Esophagus muscularis mucosa (tissue), 3 donors: ENCODE data around the gene PLN.

Experiments
- CTCF ChIP-seq, 3 experiments: fragments of 200-600 bp in 2 of 3; fragments of 450-650 bp in 1 of 3; sonication (generic) in 2 of 3; IDR thresholded peaks; one replicate each; pipeline ENCODE4 v1.5.1; 2017 to 2019; ENCODE audit warnings: antibody characterized with exemption in 3 of 3, mild to moderate bottlenecking in 2 of 3, moderate library complexity in 1 of 3
- POLR2A ChIP-seq: fragments of 450-650 bp; IDR thresholded peaks from one replicate; pipeline ENCODE4 v1.6.1; 2017; ENCODE audit warnings: antibody characterized with exemption, moderate library complexity, mild to moderate bottlenecking, low read depth
- POLR2AphosphoS5 ChIP-seq, 2 donors: sonication (generic); formaldehyde crosslinking; IDR thresholded peaks; one replicate each; pipeline ENCODE4 v1.6.1; 2017; ENCODE audit warnings: antibody characterized with exemption in 2 of 2

DNA sequence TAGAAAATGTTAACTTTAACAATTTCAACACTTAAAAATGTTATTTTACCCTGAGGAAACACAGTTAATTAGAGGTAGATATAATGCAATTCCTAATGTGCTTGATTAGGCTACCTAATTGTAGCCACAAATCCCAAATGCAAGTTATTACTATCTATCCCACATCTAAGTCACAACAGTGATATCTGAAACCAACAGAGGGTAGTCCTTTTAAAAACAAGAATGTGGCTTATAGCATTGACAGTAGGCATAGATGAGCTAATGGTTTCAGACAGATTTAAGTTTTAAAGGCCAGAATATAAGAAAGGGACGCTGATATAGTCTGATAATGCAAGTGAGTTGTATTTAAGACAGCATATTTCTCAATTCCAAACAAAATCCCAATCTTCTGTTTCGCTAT, 23.0 kb downstream of the PLN start:
- TF ChIP-seq POLR2A (no peak), CTCF (IDR thresholded peaks at IDR 0.05) (no peak), POLR2AphosphoS5 (IDR thresholded peaks at IDR 0.05) (no peak)
